HepG2 (cell line): Measurements from ENCODE around the gene NDUFA13. TPM values are rescaled to one million over a fixed set of nuclear protein-coding genes. Genes with fewer than 3 reads are reported as not detected.
A peak's percentile ranks its signal among the peaks of the same experiment; 100 is the strongest.

ENCODE experiments used
- ATAC-seq: fragments of 200-7000 bp; cut with Tn5 transposase; 3 replicates; pipeline ENCODE4 v1.9.1; 2020; ENCODE audit warnings: mild to moderate bottlenecking, moderate library complexity
- BruUV-seq: library from RNA; stranded (reverse); fragments of 400-500 nt; replicated peaks from 2 replicates; lab custom pipeline; 2021; lab: Mats Ljungman, UMichigan
- CTCF ChIA-PET: fragments of 300-600 bp; formaldehyde crosslinking; extraction: SDS; loops from one replicate; lab custom pipeline; 2021; ENCODE audit warnings: low total read pairs, inconsistent platforms, low intra/inter-chr PET ratio; lab: Yijun Ruan, JAX
- POLR2A ChIA-PET: fragments of 350-600 bp; sonication (Branson Sonifier 250); formaldehyde crosslinking; loops from one replicate; lab custom pipeline; 2020; ENCODE audit warnings: antibody characterized with exemption, inconsistent platforms; lab: Yijun Ruan, JAX
- DNase-seq: peaks from one replicate; pipeline ENCODE4 v3.0.0-alpha.2; 2015; ENCODE audit warnings: low spot score
- FAIRE-seq: peaks from 3 replicates; lab custom pipeline; 2011; peaks lifted over from hg19 to GRCh38; lab: Jason Lieb, UNC
- H2AFZ ChIP-seq: one replicate; pipeline ENCODE4 v1.6.1; 2011; ENCODE audit warnings: low read length, inconsistent platforms
- H3K27ac ChIP-seq: fragments of 300-600 bp; 3 replicates; pipeline ENCODE4 v1.8.0; 2011; ENCODE audit warnings: mixed run types, mild to moderate bottlenecking, mixed read lengths, low read length, inconsistent platforms; ENCODE audit not compliant: insufficient read depth; ENCODE audit errors: extremely low read length
- H3K27me3 ChIP-seq, 2 experiments: fragments of 200-600 bp in 1 of 2; 2 replicates in 1 of 2; 3 replicates in 1 of 2; pipeline versions ENCODE4 v1.6.0 to v1.8.0; 2011; ENCODE audit warnings: low read length in 2 of 2, mild to moderate bottlenecking in 2 of 2, moderate library complexity in 2 of 2, inconsistent platforms in 1 of 2; ENCODE audit not compliant: insufficient read depth in 2 of 2, control insufficient read depth in 1 of 2
- H3K36me3 ChIP-seq, 2 experiments: fragments of 200-600 bp in 1 of 2; replicated peaks in 1 of 2; 2 replicates in 1 of 2; 3 replicates in 1 of 2; pipeline versions ENCODE4 v1.5.1 to v1.8.0; 2011; ENCODE audit warnings: low read length in 2 of 2, inconsistent platforms in 1 of 2; ENCODE audit not compliant: insufficient read depth in 2 of 2, control insufficient read depth in 1 of 2
- H3K4me1 ChIP-seq: 2 replicates; pipeline ENCODE4 v1.5.1; 2012; ENCODE audit warnings: low read length, inconsistent platforms; ENCODE audit not compliant: insufficient read depth
- H3K4me2 ChIP-seq: 2 replicates; pipeline ENCODE4 v1.6.0; 2011; ENCODE audit warnings: low read depth, low read length, inconsistent platforms
- H3K4me3 ChIP-seq, 3 experiments: fragments of 200-600 bp in 1 of 3; sonication (generic), shearing (Covaris generic) in 1 of 3; replicated peaks in 1 of 3; 2 replicates each; pipeline ENCODE4 v1.5.1; 2011 to 2016; ENCODE audit warnings: low read length in 3 of 3, inconsistent platforms in 2 of 3, low read depth in 2 of 3, mild to moderate bottlenecking in 2 of 3, control low read depth in 1 of 3, mixed read lengths in 1 of 3; ENCODE audit not compliant: insufficient read depth in 1 of 3
- H3K79me2 ChIP-seq: one replicate; pipeline ENCODE4 v1.6.1; 2011; ENCODE audit warnings: low read length, inconsistent platforms; ENCODE audit not compliant: insufficient read depth
- H3K9ac ChIP-seq: 2 replicates; pipeline ENCODE4 v1.6.0; 2011; ENCODE audit warnings: mild to moderate bottlenecking, low read depth, low read length, inconsistent platforms; ENCODE audit not compliant: insufficient read depth
- H3K9me3 ChIP-seq: 2 replicates; pipeline ENCODE4 v1.5.1; 2012; ENCODE audit warnings: mild to moderate bottlenecking, low read length
- H4K20me1 ChIP-seq: 2 replicates; pipeline ENCODE4 v1.6.0; 2011; ENCODE audit warnings: inconsistent platforms, mild to moderate bottlenecking, low read length, moderate library complexity; ENCODE audit not compliant: insufficient read depth
- ATF1 ChIP-seq: IDR thresholded peaks from 2 replicates; pipeline ENCODE4 v1.6.1; 2016; ENCODE audit warnings: mild to moderate bottlenecking, control low read depth
- HNRNPK ChIP-seq: fragments of 200-400 bp; formaldehyde crosslinking; IDR thresholded peaks from 2 replicates; pipeline ENCODE4 v1.6.1; 2018; ENCODE audit warnings: low read length, low read depth, moderate library complexity, mild to moderate bottlenecking; ENCODE audit not compliant: poor library complexity, severe bottlenecking
- HOXA5 ChIP-seq: sonication (generic); formaldehyde crosslinking; IDR thresholded peaks from 2 replicates; pipeline ENCODE4 v1.4.0; 2020; ENCODE audit warnings: missing genetic modification reagents
- HOXA9 ChIP-seq: sonication (generic); formaldehyde crosslinking; IDR thresholded peaks from 2 replicates; pipeline ENCODE4 v1.8.1; 2022; ENCODE audit warnings: missing genetic modification reagents, mild to moderate bottlenecking, moderate library complexity, borderline replicate concordance
- MAFK ChIP-seq, 2 experiments: IDR thresholded peaks in 1 of 2; conservative IDR thresholded peaks in 1 of 2; 2 replicates each; pipeline ENCODE4 v1.6.1; 2011; ENCODE audit warnings: improper control_type of control experiment in 2 of 2, low read length in 2 of 2
- POLR2A ChIP-seq, 2 experiments: IDR thresholded peaks; 2 replicates each; pipeline ENCODE4 v1.6.1; 2011; ENCODE audit warnings: low read depth in 2 of 2, low read length in 2 of 2, mild to moderate bottlenecking in 1 of 2, moderate library complexity in 1 of 2; ENCODE audit not compliant: insufficient read depth in 1 of 2
- ZBTB7A ChIP-seq: sonication (generic); formaldehyde crosslinking; IDR thresholded peaks from 2 replicates; pipeline ENCODE4 v1.8.0; 2022; ENCODE audit warnings: mild to moderate bottlenecking, missing genetic modification reagents
- ZNF629 ChIP-seq: sonication (generic); formaldehyde crosslinking; conservative IDR thresholded peaks from 2 replicates; pipeline ENCODE4 v1.5.0; 2020; ENCODE audit warnings: missing genetic modification reagents
- WGBS: methylation state at CpG from one replicate; pipeline ENCODE4 v1.1.6; 2017; ENCODE audit warnings: low lambda C conversion rate; 5-methylcytosine and 5-hydroxymethylcytosine counted together
- in situ Hi-C: cut with HindIII; loops from 2 replicates; pipeline ENCODE4 v1.10.0; 2017; ENCODE audit warnings: low pct_unique_long_range_greater_than_20kb; ENCODE audit not compliant: extremely low pct_ligation_motif_present
- intact Hi-C: fragments of 100-400 bp; cut with micrococcal nuclease; formaldehyde crosslinking; loops from one replicate; pipeline ENCODE4 v1.10.0; 2022; ENCODE audit not compliant: unreplicated experiment
- polyA plus RNA-seq, 8 experiments: library from polyadenylated mRNA; depleted of rRNA in 3 of 8; stranded (reverse) in 7 of 8; unstranded in 1 of 8; fragments of >200 nt; fragmentation: Illumina TruSeq in 4 of 8; extraction: Trizol in 4 of 8; gene quantifications; 2 replicates each; pipeline versions ENCODE4 v1.2.1 to v1.2.3, GENCODE V29; 2011 to 2016; ENCODE audit warnings: low read depth in 4 of 8, missing spikeins in 1 of 8, mixed read lengths in 1 of 8; ENCODE audit not compliant: insufficient read depth in 1 of 8
- total RNA-seq, 5 experiments: library from RNA; depleted of rRNA; stranded (reverse); fragments of >200 nt; fragmentation: Illumina TruSeq; extraction: Trizol; gene quantifications; 2 replicates each; pipeline ENCODE4 v1.2.3, GENCODE V29; 2016; ENCODE audit warnings: low read depth in 1 of 5
- TF ChIP-seq, protein P1 (sequence below): sonication (generic); formaldehyde crosslinking; IDR thresholded peaks from 2 replicates; pipeline ENCODE4 v1.4.0; 2020; ENCODE audit warnings: missing genetic modification reagents

The NDUFA13 gene
- total and polyA plus RNA-seq, 2 of the 13 experiments (the other 11 are each of a cell fraction or from before 2014, with no cell fraction given), result 337 to 366 TPM

DNA sequence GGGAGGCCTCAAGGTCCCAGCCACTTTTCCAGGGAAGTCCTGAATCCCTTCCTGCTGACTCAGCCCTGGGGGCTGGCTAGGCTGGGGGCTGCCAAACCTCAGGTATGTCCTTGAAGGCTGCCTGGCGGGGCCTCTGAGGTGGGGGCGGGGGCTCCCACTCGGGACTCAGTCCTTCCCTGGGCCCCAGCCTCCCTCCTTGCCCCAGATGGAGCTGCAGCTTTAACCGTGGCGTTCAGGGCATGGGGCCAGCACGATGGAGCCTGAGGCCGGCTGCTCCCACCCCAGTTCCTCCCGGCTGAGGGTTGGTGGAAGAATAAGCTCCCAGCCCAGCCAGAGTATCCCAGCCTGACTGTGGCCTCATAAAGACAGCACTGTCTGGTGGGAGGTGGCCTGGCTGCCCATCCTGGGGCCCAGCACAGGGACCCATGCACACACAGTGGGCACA, 34.5 kb downstream of the NDUFA13 start:
- H3K27ac ChIP-seq, result no peak overlapping the region
- POLR2A ChIA-PET, result no interaction called here
- FAIRE-seq, result no peak
- TF ChIP-seq, protein P1, sequence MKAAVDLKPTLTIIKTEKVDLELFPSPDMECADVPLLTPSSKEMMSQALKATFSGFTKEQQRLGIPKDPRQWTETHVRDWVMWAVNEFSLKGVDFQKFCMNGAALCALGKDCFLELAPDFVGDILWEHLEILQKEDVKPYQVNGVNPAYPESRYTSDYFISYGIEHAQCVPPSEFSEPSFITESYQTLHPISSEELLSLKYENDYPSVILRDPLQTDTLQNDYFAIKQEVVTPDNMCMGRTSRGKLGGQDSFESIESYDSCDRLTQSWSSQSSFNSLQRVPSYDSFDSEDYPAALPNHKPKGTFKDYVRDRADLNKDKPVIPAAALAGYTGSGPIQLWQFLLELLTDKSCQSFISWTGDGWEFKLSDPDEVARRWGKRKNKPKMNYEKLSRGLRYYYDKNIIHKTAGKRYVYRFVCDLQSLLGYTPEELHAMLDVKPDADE (CRISPR knock-in tag), result no peak
- TF ChIP-seq MAFK (conservative IDR thresholded peaks at IDR 0.05 in 1 of 2, IDR thresholded peaks at IDR 0.05 in 1 of 2; ENCODE audit: low read length in 2 of 2), result peak in 1 of 2 experiments; percentile 11; a peak in 1 of 4 replicates
- TF ChIP-seq, all 625 proteins: peak for 1
- no peak overlapping the region for H3K9ac ChIP-seq
- no peaks in the 10 kb centered on the region for H3K36me3 ChIP-seq
- no peak for ATAC-seq
- no peaks in the 10 kb centered on the region for H3K79me2 ChIP-seq
- H3K27me3 ChIP-seq, result peaks cover 6 to 59% of the 10 kb centered on the region in 2 experiments; a peak in 4 of 5 replicates
- H2AFZ ChIP-seq, result no peak overlapping the region
- H3K9me3 ChIP-seq, result no peaks in the 10 kb centered on the region
- no peaks in the 10 kb centered on the region for H3K4me1 ChIP-seq
- intact Hi-C loops, result no loop called here
- in situ Hi-C loops, result loop anchor here (25.0 kb wide), 1 partner anchor 1012 kb away; the partner anchor contains the start of gene ZNF737
- CTCF ChIA-PET, result no interaction called here
- BruUV-seq, result no TSS peak
- no peaks in the 10 kb centered on the region for H4K20me1 ChIP-seq
- no peak overlapping the region for H3K4me3 ChIP-seq
- DNase-seq, result no peak
- no peak overlapping the region for H3K4me2 ChIP-seq
- WGBS, result 0% methylated on average over 6 of the region's 8 CpGs

DNA sequence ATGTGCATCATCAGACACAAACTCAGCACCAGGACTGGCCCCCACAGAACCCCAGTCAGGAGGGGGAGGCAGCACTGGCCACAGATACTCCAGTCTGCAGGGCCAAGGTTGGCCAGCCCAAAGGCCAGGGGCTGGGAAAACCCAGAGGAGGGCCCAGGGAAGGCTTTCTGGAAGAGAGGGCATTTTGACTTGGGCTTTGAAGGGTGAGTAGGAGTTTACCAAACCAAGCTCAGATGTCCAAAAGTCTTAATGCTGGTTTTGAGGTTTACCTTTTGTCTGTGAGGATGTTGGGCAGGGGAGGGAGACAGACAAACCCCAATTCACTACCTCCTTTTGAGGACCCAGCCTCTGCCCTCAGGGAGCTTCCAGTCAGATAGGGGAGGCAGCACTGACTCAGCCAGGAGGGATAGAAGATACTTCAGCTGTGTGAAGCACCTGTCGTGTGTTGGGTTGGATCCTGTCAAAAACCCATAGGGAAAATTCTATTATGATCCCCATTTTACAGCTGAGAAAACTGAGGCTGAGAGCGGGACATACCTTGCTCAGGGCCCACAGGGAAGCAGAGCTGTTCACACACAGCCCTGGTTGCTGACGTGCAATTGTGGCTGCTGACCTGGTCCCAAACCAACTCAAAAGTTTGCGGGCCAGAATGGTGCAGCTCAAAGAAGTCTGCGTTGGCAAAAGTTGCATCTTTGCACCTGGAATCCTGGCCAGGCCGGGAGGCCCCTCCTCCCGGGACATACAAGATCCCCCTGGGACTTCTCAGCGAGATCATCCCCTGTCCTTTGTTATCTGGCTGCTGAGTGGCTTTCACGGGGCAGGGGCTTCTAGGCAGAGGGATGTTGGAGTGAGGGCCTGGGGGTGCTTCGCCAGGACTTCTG, 35.2 kb downstream of the NDUFA13 start:
- TF ChIP-seq HNRNPK (no peak), ZNF629 (CRISPR knock-in tag) (peak; percentile 66), POLR2A (IDR thresholded peaks at IDR 0.05; ENCODE audit: insufficient read depth in 1 of 2, low read depth in 2 of 2, low read length in 2 of 2) (no peak), ATF1 (CRISPR knock-in tag) (no peak), HOXA5 (no peak), ZBTB7A (CRISPR knock-in tag) (no peak), HOXA9 (CRISPR knock-in tag) (no peak)
- TF ChIP-seq, all 625 proteins: peak for 1
- POLR2A ChIA-PET, result no interaction called here
- H3K4me3 ChIP-seq, result no peak overlapping the region
- no peaks in the 10 kb centered on the region for H3K79me2 ChIP-seq
- in situ Hi-C loops (loop anchor here (25.0 kb wide), 1 partner anchor 1011 kb away; the partner anchor contains the start of gene ZNF737), intact Hi-C loops (no loop called here)
- no peak overlapping the region for H2AFZ ChIP-seq
- H3K4me1 ChIP-seq, result no peaks in the 10 kb centered on the region
- H3K36me3 ChIP-seq, result no peaks in the 10 kb centered on the region
- H3K9me3 ChIP-seq, result no peaks in the 10 kb centered on the region
- no peak overlapping the region for H3K9ac ChIP-seq
- no peak overlapping the region for H3K27ac ChIP-seq
- 20% methylated on average over 2 of the region's 10 CpGs for WGBS
- peaks cover 4 to 56% of the 10 kb centered on the region in 2 experiments; a peak in 4 of 5 replicates for H3K27me3 ChIP-seq
- DNase-seq (no peak), FAIRE-seq (no peak), ATAC-seq (no peak)
- CTCF ChIA-PET, result no interaction called here
- no TSS peak for BruUV-seq
- H3K4me2 ChIP-seq, result no peak overlapping the region
- no peaks in the 10 kb centered on the region for H4K20me1 ChIP-seq
